ENCODE data around the gene ZNF536.

Gene ZNF536

DNA sequence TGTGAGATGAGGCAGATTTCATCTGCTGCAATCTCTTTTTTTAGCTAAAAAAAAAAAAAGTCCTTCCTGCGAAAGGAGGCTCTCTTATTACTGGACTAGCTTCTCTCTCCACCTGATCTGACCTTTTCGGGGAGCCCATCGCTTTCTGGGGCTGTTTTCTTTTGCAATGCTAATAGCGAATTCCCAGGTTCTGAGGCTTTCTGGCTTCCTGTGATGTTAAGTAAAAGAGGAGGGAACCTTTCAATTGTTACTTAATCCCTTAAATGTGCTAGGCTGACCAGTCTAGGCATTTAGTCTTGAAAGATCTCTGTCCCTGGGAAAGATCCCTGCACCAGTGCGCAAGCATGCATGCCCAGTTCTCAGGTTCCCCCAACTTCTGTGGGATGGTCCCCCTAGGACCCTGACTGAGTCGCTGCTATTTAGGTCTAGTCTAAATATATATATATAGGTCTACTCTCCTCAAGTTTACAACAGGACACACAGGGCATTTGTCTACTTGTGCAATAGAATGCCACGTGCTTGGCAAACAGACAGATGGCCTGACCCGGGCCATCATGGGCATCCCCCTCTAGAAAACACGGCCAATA lies 224.7 kb downstream of the ZNF536 start:
- no peak overlapping the region for H3K4me3 Mint-ChIP-seq
- H3K9me3 Mint-ChIP-seq, result no peaks in the 10 kb centered on the region
- no peaks in the 10 kb centered on the region for H3K4me1 Mint-ChIP-seq
- peaks cover 5% of the 10 kb centered on the region for H3K27me3 Mint-ChIP-seq
- no peak overlapping the region for H3K27ac Mint-ChIP-seq
- H3K36me3 Mint-ChIP-seq, result no peaks in the 10 kb centered on the region

DNA sequence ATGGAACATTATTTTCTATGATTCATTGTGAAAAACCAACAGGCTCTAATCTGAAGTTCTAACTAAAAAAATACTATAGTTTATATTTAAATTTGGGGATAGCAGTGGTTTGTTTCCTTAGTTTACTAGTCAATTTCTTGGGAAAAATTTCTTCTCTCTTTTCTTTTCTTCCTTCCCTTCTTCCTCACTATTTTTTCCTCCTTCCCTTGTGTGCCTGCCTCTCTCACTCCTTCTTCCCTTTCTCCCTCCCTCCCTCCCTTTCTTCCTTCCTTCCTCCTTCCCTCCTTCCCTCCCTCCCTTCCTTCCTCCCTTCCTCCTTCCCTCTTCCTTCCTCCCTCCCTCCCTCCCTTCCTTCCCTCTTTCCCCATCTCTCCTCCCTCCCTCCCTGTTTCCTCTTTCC lies 226.5 kb downstream of the ZNF536 start:
- Mint-ChIP-seq H3K9me3 (no peaks in the 10 kb centered on the region), H3K4me1 (no peaks in the 10 kb centered on the region), H3K36me3 (no peaks in the 10 kb centered on the region), H3K27ac (no peak overlapping the region), H3K4me3 (no peak overlapping the region), H3K27me3 (peaks cover 5% of the 10 kb centered on the region)

DNA sequence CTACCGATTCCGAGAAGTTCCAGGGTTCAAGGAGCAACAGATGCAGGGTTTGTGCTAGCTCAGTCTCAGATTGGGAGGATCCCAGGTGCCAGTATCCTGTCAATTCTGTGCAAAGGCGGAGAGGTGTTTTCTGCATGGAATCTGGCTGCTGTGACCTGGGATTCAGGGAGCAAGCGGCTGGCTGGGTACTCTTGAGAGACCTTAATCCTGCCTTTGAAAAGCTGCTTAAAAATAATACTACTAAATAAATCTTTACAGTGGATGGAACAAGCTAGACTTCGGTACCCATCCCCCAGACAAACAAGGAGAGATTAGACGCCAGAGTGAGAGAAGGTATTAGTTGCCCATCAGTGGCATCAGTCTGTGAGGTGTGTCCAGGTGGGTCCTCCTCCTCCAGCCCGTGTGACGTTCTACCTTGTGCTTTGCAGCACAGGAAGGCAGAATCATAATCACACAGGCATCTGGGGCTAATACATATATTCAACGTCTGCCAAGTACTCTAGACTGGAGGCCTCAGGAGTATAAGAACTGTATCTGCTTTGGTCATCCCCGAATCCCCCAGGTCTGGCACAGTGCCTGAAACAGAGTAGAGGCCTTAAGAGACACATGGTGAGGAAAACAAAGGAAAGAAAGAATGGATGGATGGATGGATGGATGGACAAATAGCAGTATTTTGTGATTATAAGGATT lies 230.6 kb downstream of the ZNF536 start:
- Mint-ChIP-seq H3K4me1 (no peaks in the 10 kb centered on the region), H3K27me3 (no peaks in the 10 kb centered on the region), H3K36me3 (no peaks in the 10 kb centered on the region), H3K27ac (no peak overlapping the region), H3K9me3 (no peaks in the 10 kb centered on the region), H3K4me3 (no peak overlapping the region)

DNA sequence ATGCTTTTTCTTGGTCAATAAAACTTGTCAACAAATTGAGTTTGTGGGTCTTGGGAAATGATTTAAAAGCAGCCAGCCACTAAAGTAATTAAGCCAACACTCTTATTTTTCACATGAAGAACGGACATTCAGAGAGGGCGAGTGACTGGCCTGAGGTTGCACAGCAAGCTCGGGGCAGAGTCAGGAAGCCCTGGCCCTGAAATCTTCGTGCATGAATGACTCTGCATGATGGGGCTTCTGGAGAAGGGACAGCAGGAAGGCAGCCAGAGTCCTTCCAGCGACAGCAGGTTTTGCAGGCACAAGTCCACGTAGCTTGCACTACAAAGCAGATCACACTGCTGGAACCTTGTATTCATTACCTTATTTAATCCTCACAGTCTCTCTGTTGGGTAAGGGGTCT lies 232.5 kb downstream of the ZNF536 start:
- H3K9me3 Mint-ChIP-seq, result no peaks in the 10 kb centered on the region
- no peaks in the 10 kb centered on the region for H3K36me3 Mint-ChIP-seq
- no peak overlapping the region for H3K4me3 Mint-ChIP-seq
- H3K27me3 Mint-ChIP-seq, result no peaks in the 10 kb centered on the region
- no peaks in the 10 kb centered on the region for H3K4me1 Mint-ChIP-seq
- H3K27ac Mint-ChIP-seq, result no peak overlapping the region

DNA sequence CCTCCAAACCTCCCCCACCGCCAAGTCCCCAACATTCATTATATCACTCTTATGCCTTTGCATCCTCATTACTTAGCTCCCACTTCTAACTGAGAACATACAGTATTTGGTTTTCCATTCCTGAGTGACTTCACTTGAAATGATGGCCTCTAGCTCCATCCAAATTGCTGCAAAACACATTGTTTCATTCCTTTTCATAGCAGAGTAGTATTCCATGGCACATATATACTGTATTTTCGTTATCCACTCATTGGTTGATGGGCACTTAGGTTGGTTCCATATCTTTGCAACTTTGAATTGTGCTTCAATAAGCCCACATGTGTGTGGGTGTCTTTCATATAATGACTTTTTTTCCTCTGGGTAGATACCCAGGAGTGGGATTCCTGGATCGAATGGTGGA lies 233.1 kb downstream of the ZNF536 start:
- Mint-ChIP-seq H3K4me1 (no peaks in the 10 kb centered on the region), H3K9me3 (no peaks in the 10 kb centered on the region), H3K36me3 (no peaks in the 10 kb centered on the region), H3K4me3 (no peak overlapping the region), H3K27me3 (no peaks in the 10 kb centered on the region), H3K27ac (no peak overlapping the region)

DNA sequence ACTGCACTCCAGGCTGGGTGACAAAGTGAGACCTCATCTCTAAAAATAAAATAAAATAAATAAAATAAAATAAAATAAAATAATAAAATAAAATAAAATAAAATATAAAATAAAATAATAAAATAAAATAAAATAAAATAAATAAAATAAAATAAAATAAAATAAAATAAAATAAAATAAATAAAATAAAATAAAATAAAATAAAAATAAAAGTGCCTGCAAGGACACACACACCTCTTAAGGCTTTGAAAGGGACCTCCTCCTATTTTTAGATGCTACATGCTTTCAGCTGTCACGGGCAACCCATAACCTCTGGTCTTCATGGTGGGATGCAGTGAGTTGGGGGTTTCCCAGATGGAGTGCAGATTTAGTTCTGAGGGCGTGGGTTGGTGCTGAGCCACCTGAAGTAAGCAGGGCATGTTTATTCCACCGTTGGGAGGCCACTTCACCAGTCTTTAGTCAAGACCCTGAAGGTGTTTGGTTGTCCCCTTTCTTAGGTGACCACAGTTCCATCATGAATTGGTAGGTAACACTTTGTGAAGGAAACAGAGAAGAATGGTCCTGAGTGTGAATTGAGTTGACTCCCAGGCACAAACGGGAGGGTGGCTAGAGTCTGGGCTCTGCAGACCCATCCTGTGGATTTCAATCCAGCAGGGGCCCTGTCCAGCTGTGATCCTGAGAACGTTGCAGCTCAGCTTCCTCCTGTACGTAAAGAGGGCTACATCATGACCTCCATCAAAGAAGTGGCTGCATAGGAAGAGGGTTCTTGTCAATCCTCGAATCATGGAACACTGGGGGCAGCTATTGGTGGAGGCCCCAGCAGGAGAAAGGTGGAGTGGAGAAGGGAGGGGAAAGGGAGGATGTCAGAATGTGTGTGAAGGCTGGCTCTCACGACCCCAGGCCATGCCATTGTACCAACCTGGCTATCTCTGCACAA lies 234.2 kb downstream of the ZNF536 start:
- Mint-ChIP-seq H3K27me3 (no peaks in the 10 kb centered on the region), H3K9me3 (no peaks in the 10 kb centered on the region), H3K27ac (no peak overlapping the region), H3K4me3 (no peak overlapping the region), H3K4me1 (no peaks in the 10 kb centered on the region), H3K36me3 (no peaks in the 10 kb centered on the region)
